NCI-H2107 treated with DMSO at 0.1 percent for 48 hours (cell line): Measurements from ENCODE around the gene OR6B3.
"Not testable (repeated sequence)": the region's sequence is repeated elsewhere in the genome, so short reads cannot be mapped to it uniquely, and the experiment has no call there.

Experiments
- DNase-seq: peaks from one replicate; lab custom pipeline; 2025; ENCODE audit not compliant: unreplicated experiment; lab: John Stamatoyannopoulos, UW

The OR6B3 gene

DNA sequence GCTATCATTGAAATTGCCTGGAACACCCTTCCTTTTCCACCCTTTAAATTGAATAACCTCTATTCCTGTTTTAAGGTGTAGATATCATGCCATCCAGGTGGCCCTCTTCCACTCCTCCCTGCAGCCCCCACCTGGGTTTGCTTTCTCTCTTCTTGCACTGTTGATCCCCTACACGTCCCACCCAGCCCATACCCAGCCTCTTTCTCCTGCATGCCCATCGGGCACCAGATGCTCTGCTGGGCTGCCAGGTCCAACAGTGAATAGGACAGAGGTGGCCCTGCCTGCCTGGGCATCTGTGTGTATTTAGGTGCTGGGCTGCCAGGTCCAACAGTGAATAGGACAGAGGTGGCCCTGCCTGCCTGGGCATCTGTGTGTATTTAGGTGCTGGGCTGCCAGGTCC is 9.2 kb downstream of the OR6B3 start:
- DNase-seq: not testable (repeated sequence)

DNA sequence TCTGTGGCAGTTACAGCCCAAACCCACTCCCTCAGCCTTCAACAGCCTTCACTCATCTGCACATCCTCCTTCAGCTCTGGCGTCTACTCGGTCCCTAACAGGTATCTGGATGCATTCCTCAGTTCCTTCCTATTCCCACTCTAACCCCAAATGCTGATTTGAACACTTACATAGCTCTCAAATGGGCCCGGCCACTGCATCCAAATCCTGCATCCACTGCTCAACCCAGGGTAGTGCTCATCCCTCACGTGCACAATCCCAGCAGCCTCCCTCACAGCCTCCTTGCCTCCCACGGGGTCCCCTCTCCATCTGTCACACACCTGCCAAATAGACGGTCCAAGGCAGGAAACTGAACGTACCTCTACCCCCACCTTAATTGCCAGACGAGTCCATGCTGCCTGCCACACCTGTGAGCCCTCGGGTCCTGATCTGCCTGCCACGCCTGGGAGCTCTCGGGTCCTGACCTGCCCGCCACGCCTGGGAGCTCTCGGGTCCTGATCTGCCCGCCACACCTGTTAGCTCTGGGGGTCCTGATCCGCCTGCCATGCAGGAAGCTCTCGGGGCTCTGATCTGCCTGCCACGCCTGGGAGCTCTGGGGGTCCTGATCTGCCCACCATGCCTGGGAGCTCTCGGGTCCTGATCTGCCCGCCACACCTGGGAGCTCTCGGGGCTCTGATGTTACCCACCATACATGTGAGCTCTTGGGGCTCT is 9.9 kb downstream of the OR6B3 start:
- no peak for DNase-seq

DNA sequence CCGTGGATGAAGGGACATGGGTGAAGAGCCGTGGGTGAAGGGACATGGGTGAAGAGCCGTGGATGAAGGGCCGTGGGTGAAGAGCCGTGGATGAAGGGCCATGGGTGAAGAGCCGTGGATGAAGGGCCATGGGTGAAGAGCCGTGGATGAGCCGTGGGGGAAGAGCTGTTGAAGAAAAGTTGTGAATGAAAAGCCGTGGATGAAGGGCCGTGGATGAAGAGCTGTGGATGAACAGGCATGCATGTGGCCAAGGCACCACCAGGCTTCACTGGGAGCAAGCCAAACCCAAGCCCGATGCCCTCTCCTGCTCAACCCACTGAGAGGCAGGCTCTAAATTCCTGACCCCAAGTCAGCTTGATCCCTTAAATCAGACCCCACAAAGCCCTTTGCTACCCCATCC is 10.6 kb downstream of the OR6B3 start:
- DNase-seq: no peak

DNA sequence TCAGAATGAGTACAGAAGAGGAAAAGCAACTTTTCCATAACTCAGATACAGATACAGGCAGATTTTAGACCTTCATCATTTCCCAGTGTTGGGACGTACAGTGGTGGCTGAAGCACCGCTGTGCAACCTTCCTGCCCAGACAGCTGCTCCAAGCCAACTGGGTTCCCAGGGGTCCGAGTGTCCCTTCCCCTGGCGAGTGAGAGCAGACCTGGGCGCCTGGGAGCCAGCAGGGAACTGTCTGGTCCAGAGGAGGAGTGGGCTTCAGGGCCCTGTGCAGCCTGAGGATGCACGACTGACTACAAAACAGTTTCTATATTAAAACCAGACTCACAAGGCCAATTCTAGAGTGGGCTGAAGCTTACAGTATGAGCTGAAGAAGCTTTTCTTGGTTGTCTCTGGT is 12.0 kb downstream of the OR6B3 start:
- no peak for DNase-seq

DNA sequence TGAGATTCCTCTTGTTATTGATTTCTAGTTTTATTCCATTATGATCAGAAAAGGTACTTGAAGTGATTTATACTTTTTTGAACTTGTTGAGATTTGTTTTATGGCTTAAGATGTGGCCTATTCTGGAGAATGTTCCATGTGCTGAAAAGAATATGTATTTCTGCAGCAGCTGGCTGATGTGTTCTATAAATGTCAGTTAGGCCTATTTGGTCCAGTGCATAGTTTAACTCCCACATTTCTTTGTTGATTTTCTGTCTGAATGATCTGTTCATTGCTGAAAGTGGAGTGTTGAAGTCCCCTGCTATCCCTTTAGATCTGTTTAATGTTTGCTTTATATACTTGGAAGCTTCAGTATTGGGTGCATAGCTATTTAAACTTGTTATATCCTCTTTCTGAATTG is 16.0 kb downstream of the OR6B3 start:
- DNase-seq: no peak

DNA sequence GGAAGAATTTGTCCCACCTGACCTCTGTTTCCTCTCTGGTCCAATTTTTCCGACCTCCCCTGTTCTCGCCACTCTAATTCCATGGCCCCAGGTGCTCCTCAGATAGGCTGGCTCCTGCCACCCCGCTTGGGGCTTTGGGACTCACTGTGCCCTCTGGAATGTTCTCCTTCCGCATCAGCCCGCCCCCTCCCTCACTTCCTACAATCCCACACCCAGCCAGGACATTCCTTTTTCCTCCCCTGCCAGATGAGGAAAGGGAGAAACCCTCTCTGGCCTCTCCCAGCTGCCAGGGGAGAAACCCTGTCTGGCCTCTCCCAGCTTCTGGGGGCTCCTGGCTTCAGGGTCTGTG is 20.0 kb downstream of the OR6B3 start:
- DNase-seq: no peak

DNA sequence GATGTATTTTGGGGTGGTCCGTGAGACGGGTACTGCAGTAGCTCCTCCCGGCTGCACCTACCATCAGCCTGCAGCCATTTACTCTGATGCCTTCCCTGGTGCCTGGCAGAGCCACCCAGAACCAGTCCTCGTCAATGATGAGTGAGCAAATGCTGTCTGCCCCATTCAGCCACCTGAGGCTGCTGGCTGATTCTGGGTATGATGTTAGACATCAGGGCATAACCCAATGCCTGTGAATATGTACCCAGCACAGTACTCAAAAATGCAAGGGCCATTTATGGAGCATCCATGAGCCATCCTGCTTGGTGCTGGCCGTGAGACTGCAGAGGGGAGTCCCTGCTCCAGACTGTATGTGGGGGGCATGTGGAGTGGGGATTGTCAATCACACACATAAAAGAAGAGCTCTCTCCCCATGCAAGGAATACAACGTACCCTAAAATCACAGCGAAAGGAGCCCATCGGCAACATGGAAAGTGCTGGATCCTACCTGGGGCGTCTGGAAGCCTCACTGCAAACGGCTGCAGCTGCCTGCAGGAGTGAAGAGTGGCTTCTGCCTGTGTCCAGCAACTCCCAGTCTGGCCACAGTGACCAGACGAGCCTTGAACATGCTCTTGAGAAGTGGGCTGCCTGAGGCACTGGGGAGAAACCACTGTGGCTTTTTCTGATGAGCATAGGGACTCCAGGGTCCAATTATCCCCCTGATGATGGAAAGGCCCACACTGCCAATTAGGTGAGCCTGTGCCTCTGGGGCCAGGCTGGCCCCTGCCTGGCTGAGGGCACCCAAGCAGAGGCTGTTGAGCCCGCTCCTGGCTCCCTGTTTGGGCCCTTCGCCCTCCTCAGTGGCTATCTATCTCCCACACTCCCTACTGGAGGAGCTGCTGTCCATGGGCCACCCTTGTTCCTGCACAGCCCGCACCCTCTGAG is 20.7 kb downstream of the OR6B3 start:
- no peak for DNase-seq

DNA sequence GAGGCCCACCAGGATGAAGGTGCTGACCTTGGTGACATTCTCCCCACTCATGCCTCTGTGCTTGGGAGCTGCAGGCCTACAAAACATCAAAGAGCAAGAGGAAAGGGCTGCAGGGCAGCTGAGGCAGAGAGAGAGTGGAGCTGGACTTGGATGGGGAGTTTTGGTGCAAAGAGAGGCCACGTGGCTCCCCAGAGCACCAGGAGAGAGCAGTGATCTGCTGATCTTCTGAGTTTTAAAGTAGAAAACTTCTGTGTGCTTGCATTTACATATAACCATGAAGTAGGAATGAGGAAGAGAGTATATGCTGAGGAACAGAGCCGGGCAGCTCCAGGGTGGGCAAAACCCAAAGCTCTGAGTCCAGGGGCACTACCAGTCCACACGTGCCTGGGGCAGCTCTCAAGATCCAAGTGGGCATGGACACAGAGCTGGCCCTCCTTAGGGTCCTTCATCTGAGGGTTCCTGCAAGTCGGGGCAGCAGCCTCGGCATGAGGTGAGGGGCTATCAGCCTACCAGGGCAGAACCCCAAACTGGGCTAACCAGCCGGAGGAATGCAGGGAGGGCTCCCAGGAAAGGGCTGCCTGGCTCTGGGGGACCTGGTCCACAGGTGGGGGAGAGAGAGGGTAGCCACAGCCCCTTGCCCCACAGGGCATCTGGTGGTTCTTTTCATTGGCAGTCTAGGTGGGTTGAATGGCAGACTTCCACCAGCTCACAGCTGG is 22.8 kb downstream of the OR6B3 start, which contains the start of gene OR6B2:
TSS of gene OR6B2 (minus strand) at position 51 of the 716 bp plus-strand sequence. CDS start at position 51, 0 bp downstream.
- no peak for DNase-seq

DNA sequence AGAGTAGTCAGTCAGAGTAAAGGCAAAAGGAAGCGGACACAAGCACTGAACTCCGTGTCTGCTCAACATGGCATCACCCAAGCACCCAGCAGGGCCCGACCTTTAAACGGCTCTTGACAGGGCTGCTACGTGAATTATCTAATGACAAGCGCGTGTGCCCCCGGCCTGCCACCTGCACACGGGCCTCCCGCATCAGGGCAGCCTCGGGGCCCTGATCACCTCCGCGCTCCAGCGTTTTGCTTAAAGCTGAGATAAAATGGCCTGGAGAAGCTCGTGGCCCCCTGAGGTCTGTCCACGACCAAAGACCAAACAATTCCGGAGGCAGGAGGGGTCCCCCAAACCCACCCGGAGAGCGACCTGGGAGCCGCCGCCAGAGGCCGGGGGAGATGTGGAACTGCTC is 28.6 kb downstream of the OR6B3 start:
- DNase-seq: no peak

DNA sequence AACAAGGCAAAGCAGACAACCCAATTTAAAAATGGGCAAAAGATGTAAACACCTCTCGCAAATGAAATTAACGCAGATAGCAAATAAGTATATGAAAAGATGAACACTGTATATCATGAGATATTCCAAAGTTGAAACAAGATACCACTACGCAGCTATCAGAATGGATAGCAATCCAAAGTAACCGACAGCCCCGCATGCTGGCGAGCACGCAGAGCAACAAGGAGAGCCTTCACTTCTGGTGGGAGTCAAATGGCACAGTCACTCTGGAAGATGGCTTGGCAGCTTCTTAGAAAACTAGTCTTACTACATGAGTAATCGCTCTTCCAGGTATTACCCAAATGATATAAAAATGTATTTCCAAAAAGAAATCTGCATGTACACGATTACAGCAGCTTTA is 29.5 kb downstream of the OR6B3 start:
- no peak for DNase-seq

DNA sequence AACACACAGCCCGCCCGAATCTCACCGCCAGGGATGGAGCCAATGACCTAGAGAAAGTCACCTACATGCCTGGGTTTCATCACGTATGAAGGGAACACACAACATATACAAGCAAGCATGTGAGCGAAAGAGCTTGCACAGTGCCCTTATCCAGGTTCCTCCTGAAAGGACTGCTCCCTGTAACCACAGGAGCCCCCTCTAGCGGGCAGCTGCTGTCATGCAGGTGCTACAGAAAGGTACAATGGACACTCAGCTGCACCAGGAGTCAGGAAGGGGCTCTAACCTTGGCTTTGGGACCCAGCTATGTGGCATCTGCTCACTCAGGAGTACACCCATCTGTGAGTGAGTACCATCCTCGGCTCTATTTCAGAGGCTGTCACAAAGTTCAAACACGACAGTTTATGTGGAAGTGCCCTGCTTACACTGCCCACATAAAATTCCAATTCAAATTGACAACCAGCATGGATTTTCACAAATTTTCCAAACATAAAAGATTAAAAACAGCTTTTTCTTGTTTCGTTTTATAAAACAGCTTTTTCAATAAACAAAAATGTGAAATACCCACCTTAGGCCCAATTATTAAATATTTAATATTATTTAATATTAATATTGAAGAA is 31.7 kb downstream of the OR6B3 start:
- peak; percentile 6 for DNase-seq

DNA sequence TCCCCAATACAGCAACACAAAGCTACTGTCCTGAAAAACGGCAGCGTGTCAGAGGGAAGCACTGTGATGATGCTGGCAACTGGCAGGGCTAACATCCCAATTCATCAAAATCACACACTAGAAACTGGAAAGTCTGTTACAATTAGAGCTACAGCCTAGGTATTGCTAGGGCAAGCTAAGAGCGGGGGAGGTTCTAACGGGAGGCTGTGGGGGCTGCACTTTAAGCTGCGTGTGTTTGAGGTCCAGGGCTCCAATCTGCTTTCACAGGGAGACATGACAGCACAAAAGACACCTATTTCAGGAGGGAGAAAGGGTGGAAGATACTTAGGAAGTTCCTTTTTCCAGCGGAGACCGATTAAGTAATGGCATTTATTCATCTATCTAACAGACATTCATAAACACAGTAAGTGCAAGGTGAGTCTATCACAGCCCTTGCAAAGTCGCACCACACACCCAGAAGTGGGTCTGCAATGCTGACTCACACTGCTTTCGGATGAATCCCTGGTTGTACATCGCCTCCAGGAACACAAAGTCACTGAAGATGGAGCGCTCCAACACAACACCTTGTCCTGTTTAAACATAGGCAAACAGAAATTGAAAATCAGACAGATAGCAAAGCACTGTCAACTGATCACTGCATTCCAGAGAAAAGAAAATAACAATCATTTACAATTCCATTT is 35.1 kb downstream of the OR6B3 start:
- DNase-seq: no peak

DNA sequence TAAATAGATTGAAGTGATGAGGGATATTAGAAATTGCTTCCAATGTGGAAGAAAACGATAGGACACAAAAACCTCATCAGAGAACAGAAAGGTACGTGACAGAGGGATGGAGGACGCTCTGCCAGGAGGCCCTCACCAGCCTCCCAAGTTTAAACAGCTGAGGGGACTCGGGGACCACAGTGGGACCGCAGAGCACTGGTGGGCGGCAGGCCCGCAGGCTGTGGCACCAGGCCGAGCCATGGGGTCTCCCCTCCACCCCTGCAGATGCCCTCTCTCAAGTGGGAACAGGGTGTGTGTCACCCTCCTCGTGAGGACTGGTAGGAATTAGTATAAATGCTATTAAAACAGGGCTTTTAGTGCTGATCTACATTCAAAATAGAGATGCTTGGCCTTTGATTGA is 39.0 kb downstream of the OR6B3 start:
- no peak for DNase-seq

DNA sequence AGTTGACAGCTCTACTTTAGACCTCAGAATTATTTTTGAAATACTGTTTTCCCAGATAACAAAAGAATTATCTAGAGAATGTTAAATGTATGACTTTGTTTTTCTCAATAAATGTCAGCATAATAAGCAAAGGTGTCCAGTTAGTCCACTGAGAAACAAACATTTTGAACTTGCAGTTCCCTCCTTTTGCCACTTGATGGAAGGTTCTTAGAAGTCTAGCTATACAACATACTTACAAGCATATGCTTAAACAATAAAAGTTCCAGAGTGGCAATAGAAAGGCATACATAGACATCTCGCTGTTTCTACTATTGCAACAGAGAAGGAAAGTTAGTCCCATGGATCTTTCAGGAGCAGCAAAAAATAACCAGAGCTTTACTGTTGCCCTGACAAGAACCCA is 40.0 kb downstream of the OR6B3 start:
- no peak for DNase-seq

DNA sequence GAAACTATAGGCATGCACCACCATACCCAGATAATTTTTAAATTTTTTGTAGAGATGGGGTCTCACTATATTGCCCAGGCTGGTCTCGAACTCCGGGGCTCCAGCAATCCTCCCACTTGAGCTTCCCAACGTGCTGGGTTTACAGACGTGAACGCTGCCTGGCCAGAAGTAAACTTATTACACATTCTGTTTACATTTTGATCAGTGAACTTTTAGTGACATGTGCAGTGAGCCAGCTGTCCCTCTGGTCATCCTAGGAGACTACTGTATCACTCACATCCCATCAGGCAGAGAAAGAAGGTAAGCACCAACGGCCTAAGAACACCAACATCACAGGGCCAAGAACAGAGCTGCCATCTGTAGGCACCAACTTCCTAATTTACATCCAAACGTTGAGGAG is 50.3 kb downstream of the OR6B3 start:
- DNase-seq: no peak

DNA sequence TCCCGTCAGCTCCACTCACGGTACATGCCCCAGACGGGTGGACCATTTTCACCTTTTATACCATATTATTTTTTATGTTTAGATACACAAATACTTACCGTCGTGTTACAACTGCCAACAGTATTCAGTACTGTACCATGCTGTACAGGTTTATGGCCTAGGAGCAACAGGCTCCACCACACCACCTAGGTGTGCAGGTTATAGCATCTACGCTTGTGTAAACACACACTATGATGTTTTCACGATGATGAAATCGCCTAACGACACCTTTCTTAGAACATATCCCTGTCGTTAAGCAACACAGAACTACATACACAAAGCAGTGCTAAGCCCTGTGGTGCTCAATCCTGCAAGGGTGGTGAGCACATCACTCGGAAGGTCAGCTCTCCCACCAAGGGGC is 52.6 kb downstream of the OR6B3 start:
- DNase-seq: no peak

DNA sequence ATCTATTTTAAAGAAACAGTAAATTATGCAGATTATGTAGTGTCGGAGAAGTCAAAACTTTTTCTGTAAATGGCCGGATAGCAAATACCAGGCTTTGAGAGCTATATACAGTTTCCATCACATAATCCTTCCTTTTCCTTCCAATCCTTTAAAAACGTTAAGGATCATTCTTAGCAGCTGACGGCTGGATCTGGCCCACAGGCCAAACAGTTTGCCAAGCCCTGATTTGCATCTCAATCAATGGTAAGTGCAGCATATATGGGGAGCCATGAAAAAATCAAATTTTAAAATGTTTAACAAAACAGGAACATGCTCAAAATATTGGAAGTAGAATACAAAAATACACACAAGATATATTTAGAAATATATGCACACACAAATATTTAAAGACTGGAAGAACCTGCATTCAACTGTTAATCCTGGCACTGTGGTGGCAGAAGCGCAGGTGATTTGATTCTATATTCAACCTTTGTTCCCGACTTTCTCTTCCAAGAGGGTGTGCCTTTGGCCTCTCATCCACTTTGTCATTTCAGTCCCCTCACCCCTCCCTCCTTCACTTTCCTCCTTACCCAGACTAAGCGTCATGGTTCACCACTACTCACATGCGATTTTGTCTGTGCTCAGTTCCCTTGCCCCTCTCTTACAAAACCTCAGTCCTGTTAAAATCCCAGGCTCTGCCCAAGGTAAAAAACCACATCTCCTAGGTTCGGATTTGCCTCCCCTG is 55.5 kb downstream of the OR6B3 start:
- DNase-seq: no peak
